ENCODE results near the gene CHURC1. TPM values are rescaled to one million over a fixed set of nuclear protein-coding genes. Genes with fewer than 3 reads are reported as not detected.

The CHURC1 gene
- total RNA-seq, 4 donors from 2014 or later, result 50.9 to 93.8 (median 87.7) TPM

DNA sequence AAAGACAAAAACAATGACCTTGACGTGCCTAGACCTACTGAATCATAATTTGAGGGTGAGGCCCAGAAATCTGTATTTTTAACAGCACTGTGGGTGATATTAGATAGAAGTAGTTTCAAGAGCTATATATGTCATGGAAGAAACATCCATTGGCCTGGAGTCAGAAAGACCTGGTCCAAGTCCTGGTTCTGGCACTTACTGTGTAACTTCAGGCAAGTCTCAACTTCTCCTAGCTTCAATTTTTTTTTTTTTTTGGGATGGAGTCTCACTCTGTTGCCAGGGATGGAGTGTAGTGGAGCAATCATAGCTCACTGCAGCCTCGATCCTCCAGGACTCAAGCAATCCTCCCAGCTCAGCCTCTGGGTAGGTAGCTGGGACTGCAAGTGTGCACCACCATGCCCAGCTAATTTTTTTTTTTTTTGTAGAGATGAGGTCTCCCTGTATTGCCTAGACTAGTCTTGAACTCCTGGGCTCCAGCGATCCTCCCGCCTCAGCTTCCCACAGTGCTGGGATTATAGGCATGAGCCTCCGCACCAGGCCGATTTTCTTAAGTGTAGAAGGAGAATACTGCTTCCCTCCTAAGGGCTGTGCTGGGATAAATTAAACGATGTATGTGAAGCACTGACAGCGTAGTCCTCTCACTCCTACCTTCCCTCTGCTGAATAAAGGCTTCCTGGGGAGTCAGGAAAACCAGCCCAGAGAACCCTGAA is 42.6 kb downstream of the CHURC1 start:
- DNase-seq (ENCODE audit: low spot score in 2 of 2), result peak; percentile 34 to 38
- Histone ChIP-seq H3K27me3 (no peaks in the 10 kb centered on the region), H3K9me3 (no peaks in the 10 kb centered on the region), H3K36me3 (no peaks in the 10 kb centered on the region), H3K4me3 (no peak overlapping the region), H3K27ac (no peak overlapping the region), H3K4me1 (peaks cover 51% of the 10 kb centered on the region)
- TF ChIP-seq POLR2AphosphoS5 (IDR thresholded peaks at IDR 0.05) (no peak), EP300 (IDR thresholded peaks at IDR 0.05) (no peak), POLR2A (IDR thresholded peaks at IDR 0.05) (no peak)
- TF ChIP-seq, protein P1, sequence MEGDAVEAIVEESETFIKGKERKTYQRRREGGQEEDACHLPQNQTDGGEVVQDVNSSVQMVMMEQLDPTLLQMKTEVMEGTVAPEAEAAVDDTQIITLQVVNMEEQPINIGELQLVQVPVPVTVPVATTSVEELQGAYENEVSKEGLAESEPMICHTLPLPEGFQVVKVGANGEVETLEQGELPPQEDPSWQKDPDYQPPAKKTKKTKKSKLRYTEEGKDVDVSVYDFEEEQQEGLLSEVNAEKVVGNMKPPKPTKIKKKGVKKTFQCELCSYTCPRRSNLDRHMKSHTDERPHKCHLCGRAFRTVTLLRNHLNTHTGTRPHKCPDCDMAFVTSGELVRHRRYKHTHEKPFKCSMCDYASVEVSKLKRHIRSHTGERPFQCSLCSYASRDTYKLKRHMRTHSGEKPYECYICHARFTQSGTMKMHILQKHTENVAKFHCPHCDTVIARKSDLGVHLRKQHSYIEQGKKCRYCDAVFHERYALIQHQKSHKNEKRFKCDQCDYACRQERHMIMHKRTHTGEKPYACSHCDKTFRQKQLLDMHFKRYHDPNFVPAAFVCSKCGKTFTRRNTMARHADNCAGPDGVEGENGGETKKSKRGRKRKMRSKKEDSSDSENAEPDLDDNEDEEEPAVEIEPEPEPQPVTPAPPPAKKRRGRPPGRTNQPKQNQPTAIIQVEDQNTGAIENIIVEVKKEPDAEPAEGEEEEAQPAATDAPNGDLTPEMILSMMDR (IDR thresholded peaks at IDR 0.05), result no peak
- WGBS, result 74% methylated on average over 8 of the region's 8 CpGs

DNA sequence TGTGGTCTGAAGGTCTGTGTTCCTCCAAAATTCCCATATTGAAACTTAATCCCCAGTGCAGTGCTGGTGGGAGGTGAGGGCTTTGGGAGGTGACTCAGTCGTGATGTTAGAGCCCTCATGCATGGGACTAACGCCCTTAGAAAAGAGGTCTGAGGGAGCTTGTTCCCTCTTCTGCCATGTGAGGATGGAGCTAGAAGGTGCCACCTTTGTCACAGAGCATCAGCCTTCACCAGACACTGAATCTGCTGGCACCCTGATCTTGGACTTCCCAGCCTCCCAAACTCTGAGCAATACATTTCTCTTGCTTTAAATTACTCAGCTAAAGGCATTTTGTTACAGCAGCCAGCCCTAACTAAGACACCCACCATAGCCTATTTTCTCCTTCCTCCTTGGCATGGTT is 43.9 kb downstream of the CHURC1 start:
- no peaks in the 10 kb centered on the region for H3K36me3 ChIP-seq
- no peaks in the 10 kb centered on the region for H3K9me3 ChIP-seq
- TF ChIP-seq, protein P1 (IDR thresholded peaks at IDR 0.05), result no peak
- no peak for TF ChIP-seq POLR2AphosphoS5 (IDR thresholded peaks at IDR 0.05)
- TF ChIP-seq EP300 (IDR thresholded peaks at IDR 0.05), result no peak
- TF ChIP-seq POLR2A (IDR thresholded peaks at IDR 0.05), result no peak
- H3K27ac ChIP-seq, result peak overlapping the region; percentile 10
- DNase-seq (ENCODE audit: low spot score in 2 of 2), result no peak
- peaks cover 51% of the 10 kb centered on the region for H3K4me1 ChIP-seq
- H3K4me3 ChIP-seq, result no peak overlapping the region
- H3K27me3 ChIP-seq, result no peaks in the 10 kb centered on the region
- WGBS, result 100% methylated on average over 2 of the region's 2 CpGs

DNA sequence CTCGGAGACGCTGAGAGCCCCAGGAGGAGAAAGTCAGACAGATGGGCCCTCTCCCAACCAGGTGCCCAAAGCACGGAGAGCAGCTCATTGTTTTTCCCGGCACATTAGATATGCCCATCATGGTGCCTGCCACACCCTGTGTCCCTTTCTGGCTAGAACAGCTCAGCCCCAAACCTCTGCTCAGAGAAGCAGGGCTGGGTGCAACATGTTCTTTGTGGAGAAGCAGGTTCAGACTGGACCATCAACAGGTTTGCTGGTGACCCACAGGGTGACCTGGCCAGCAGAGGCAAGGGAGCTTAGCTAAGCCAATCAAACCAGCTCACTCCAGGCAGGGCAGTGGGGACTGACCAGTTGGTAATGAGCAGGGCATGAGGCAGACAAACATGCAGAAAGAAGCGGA is 44.5 kb downstream of the CHURC1 start:
- peak overlapping the region; percentile 10 for H3K27ac ChIP-seq
- WGBS, result 71% methylated on average over 4 of the region's 5 CpGs

DNA sequence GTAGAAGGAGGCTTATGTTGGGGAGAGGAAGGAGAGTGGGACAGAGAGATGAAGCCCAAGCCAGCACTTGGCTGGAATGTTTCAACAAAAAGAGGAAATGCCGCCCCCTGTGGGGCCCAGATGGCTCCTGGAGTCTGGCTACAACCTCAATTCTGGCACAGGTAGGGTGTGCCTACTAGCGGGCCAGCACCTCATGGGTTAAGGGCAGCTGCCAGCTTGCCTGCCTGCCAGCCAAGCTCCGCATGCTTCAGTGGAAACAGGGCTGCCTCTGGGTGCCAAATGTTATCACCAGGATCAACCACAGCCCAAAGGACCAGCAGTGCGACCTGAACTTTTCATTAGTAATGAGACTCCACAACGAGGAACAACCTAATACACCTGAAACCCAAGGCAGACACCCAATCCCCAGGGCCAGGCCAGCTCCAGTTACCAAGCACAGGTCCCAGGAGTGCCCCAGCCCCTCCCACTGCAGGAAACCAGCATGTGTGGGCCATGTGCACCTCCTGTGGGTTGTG is 46.6 kb downstream of the CHURC1 start:
- 34% methylated on average over 5 of the region's 5 CpGs for WGBS
- Histone ChIP-seq H3K27me3 (no peaks in the 10 kb centered on the region), H3K27ac (no peak overlapping the region), H3K9me3 (no peaks in the 10 kb centered on the region), H3K36me3 (no peaks in the 10 kb centered on the region), H3K4me1 (peaks cover 52% of the 10 kb centered on the region), H3K4me3 (no peak overlapping the region)
- TF ChIP-seq EP300 (IDR thresholded peaks at IDR 0.05), result no peak
- no peak for TF ChIP-seq POLR2A (IDR thresholded peaks at IDR 0.05)
- TF ChIP-seq, protein P1 (IDR thresholded peaks at IDR 0.05), result no peak
- TF ChIP-seq POLR2AphosphoS5 (IDR thresholded peaks at IDR 0.05), result no peak
- DNase-seq (ENCODE audit: low spot score in 2 of 2), result no peak

More for the DNA sequence above, 44.5 kb downstream of the CHURC1 start:
- no peak for DNase-seq (ENCODE audit: low spot score in 2 of 2)
- no peak overlapping the region for H3K4me3 ChIP-seq
- peaks cover 51% of the 10 kb centered on the region for H3K4me1 ChIP-seq
- no peaks in the 10 kb centered on the region for H3K27me3 ChIP-seq
- no peak for TF ChIP-seq POLR2A (IDR thresholded peaks at IDR 0.05)
- TF ChIP-seq EP300 (IDR thresholded peaks at IDR 0.05), result no peak
- TF ChIP-seq POLR2AphosphoS5 (IDR thresholded peaks at IDR 0.05), result no peak
- TF ChIP-seq, protein P1 (IDR thresholded peaks at IDR 0.05), result no peak
- H3K36me3 ChIP-seq, result no peaks in the 10 kb centered on the region
- H3K9me3 ChIP-seq, result no peaks in the 10 kb centered on the region

DNA sequence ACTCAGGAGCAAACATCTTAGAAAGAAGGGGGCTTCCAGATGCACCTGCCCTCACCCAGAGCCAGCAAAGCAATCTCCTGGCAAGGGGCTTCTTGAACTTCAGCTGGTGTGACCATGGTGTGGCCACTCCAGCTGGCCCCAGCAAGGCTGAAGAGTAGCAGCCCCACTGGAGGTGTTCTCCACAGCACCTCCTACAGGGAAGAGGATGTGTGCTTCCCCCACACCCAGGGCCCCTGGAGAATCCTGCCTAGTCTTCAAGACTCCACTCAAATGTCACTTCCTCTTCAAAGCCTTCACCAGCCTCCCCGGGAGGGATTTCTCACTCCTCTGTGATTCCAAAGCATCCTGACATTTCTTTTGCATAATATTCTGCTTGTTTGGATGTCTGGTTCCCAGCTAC is 49.4 kb downstream of the CHURC1 start:
- Histone ChIP-seq H3K9me3 (no peaks in the 10 kb centered on the region), H3K4me3 (no peak overlapping the region), H3K27ac (no peak overlapping the region), H3K4me1 (peaks cover 46% of the 10 kb centered on the region), H3K27me3 (no peaks in the 10 kb centered on the region), H3K36me3 (no peaks in the 10 kb centered on the region)
- 75% methylated on average over 1 of the region's 1 CpG for WGBS
- no peak for DNase-seq (ENCODE audit: low spot score in 2 of 2)
- TF ChIP-seq EP300 (IDR thresholded peaks at IDR 0.05) (no peak), POLR2AphosphoS5 (IDR thresholded peaks at IDR 0.05) (no peak), POLR2A (IDR thresholded peaks at IDR 0.05) (no peak)
- TF ChIP-seq, protein P1 (IDR thresholded peaks at IDR 0.05), result no peak
